ENCODE measurements around the gene C19orf85. TPM values are rescaled to one million over a fixed set of nuclear protein-coding genes. Genes with fewer than 3 reads are reported as not detected.

Gene C19orf85
- total RNA-seq, 4 donors from 2014 or later, result not detected

- H3K36me3 ChIP-seq, result no peaks in the 10 kb centered on the region
- H3K9me3 ChIP-seq, result no peaks in the 10 kb centered on the region
- peaks cover 0 to 47% of the 10 kb centered on the region in 2 donors for H3K27me3 ChIP-seq
- H3K4me1 ChIP-seq, result peaks cover 0 to 24% (median 9%) of the 10 kb centered on the region in 4 donors
- no peak overlapping the region for H3K4me3 ChIP-seq
- DNase-seq, result no peak
- TF ChIP-seq POLR2A (IDR thresholded peaks at IDR 0.05) (no peak), CTCF (IDR thresholded peaks at IDR 0.05) (no peak)
- H3K27ac ChIP-seq, result no peak overlapping the region
These were observed 20.6 kb downstream of the C19orf85 start for GRCh38 chr19:55443824-55444480.

DNA sequence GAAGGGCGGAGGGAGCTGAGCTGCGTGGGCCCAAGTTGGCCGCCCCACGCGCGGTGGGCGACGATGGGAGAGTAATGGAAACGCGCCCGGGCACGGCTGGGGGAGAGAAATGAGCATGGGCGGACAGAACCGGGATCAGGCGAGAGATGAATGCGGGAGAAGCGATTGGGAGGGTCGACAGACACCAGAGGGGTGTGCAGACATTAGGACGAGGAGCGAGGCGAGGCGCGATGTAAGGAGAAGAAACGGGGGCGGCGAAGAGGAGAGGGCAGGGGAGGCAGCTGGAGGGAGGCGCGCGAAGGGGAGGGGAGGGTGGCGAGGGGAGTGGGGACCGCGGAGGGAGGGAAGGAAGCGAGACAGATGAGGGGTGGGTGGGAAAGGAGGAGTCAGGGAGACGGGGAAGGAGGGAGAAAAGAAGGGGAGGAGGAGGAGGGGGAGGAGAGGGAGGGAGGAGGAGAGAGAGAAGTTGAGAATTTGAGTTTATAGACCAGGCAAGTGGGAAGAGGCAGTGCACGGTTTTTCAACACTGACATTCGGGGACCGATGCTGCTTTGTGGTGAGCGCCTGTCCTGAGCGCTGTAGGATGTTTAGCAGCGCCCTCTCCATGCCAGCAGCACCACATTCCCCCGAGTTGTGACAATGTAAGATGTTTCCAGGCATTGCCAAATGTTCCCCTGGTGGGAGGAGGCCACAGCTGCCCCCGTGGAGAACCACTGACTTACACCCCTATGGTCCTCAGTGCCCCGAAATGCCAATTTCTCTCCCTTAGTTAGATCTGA is 21.3 kb downstream of the C19orf85 start, which contains the start of gene SHISA7:
SHISA7 (minus strand) TSS at position 256 of the 779 bp plus-strand sequence. CDS start 437 bp downstream, outside the sequence.
- Histone ChIP-seq H3K4me3 (no peak within 1 kb of the TSS), H3K27ac (no peak within 1 kb of the TSS), H3K27me3 (peaks cover 0 to 47% of the 10 kb centered on the region in 2 donors), H3K4me1 (peaks cover 0 to 24% (median 9%) of the 10 kb centered on the region in 4 donors), H3K36me3 (no peaks in the 10 kb centered on the region), H3K9me3 (no peaks in the 10 kb centered on the region)
- DNase-seq, result no peak
- no peak for TF ChIP-seq POLR2A (IDR thresholded peaks at IDR 0.05)
- TF ChIP-seq CTCF (IDR thresholded peaks at IDR 0.05), result no peak

DNA sequence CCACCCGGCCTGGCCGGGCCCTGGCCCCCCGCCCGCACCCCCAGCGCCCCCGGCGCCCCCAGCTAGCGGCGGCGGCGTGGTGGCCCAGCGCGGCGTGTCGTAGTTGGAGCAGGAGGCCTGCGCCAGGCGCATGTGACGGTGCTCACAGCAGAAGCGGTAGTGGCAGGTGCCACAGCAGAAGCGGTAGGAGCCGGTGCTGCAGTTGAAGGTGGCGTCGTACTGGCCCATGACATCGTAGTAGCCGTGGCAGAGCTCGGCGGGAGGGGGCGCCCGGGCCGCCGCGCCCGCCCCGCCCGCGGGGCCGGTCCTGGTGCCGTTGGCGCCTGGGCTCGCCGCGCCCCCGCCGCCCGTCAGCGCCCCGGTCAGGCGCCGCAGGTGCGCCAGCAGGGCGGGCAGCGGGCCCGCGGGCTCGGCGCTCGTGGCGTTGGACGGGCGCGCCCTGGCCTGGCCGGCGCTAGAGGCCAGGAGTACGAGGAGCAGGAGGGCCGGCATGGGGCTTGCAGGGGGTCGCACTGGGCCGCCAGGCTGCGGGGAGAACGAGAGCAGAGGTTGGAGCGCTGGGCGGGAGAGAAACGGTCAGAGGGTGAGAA is 22.1 kb downstream of the C19orf85 start:
- Histone ChIP-seq H3K27ac (no peak overlapping the region), H3K36me3 (no peaks in the 10 kb centered on the region), H3K4me1 (peaks cover 0 to 24% (median 9%) of the 10 kb centered on the region in 4 donors), H3K4me3 (no peak overlapping the region), H3K9me3 (no peaks in the 10 kb centered on the region), H3K27me3 (peaks cover 0 to 55% of the 10 kb centered on the region in 2 donors)
- TF ChIP-seq CTCF (IDR thresholded peaks at IDR 0.05), result no peak
- TF ChIP-seq POLR2A (IDR thresholded peaks at IDR 0.05), result no peak
- no peak for DNase-seq

- no peak for DNase-seq
- Histone ChIP-seq H3K27me3 (peaks cover 0 to 57% of the 10 kb centered on the region in 2 donors), H3K4me3 (no peak overlapping the region), H3K36me3 (no peaks in the 10 kb centered on the region), H3K9me3 (no peaks in the 10 kb centered on the region), H3K27ac (no peak overlapping the region), H3K4me1 (peaks cover 0 to 24% (median 9%) of the 10 kb centered on the region in 4 donors)
- TF ChIP-seq POLR2A (IDR thresholded peaks at IDR 0.05), result no peak
- no peak for TF ChIP-seq CTCF (IDR thresholded peaks at IDR 0.05)
These were observed 22.7 kb downstream of the C19orf85 start for GRCh38 chr19:55441692-55442321.

DNA sequence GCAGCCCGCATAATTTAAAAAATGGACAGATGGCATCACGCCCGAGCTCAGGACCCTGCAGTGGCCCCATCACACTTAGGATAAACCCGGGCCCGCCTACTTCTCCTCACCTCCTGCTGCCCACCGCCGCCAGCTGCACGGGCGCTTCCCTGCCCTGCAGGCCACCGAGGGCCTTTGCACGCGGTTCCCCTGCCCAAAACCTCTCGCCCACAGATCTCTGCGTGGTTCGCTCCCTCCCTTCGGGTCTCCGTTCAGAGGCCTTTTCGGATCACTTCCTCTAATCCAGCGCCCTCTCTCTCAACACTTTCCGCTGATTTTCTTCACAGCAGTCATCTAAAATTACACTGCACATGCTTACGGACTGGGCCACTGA is 23.2 kb downstream of the C19orf85 start:
- H3K4me3 ChIP-seq, result no peak overlapping the region
- H3K27me3 ChIP-seq, result peaks cover 0 to 57% of the 10 kb centered on the region in 2 donors
- no peaks in the 10 kb centered on the region for H3K9me3 ChIP-seq
- no peak for DNase-seq
- no peak overlapping the region for H3K27ac ChIP-seq
- no peaks in the 10 kb centered on the region for H3K36me3 ChIP-seq
- TF ChIP-seq CTCF (IDR thresholded peaks at IDR 0.05) (no peak), POLR2A (IDR thresholded peaks at IDR 0.05) (no peak)
- peaks cover 0 to 24% (median 9%) of the 10 kb centered on the region in 4 donors for H3K4me1 ChIP-seq

Data from Peyer's patch (tissue), 4 donors.